ENCODE data around the gene HM13.

Gene HM13

DNA sequence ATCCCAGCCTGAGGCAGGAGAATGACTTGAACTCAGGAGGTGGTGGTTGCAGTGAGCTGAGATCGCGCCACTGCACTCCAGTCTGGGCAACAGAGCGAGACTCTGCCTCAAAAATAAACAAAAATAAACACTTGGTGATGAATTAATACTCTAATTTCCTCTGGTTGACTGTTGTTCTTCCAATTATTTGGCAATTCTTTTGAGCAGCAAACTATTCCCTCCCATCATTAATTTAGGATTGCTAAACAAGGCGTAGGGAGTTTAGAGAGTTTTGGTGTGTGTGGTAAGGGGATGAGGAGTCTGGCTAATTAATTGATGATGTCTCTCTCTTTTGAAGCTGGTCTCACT lies 88.2 kb downstream of the HM13 start:
- TF ChIP-seq EZH2phosphoT487 (IDR thresholded peaks at IDR 0.05; ENCODE audit: borderline replicate concordance) (no peak), CTCF (conservative IDR thresholded peaks at IDR 0.05; ENCODE audit: low read length) (no peak)
- no peak overlapping the region for H3K4me2 ChIP-seq (ENCODE audit: low read depth, low read length, poor library complexity, severe bottlenecking)
- no peaks in the 10 kb centered on the region for H3K9me3 ChIP-seq (ENCODE audit: insufficient read depth, low read depth, low read length)
- no peaks in the 10 kb centered on the region for H3K9me2 ChIP-seq (replicated peaks; ENCODE audit: low read depth, low read length)
- H2AFZ ChIP-seq (ENCODE audit: low read length): no peak overlapping the region
- peaks cover 23% of the 10 kb centered on the region for H3K27me3 ChIP-seq (ENCODE audit: insufficient read depth, low read length, poor library complexity, severe bottlenecking)
- H3K4me3 ChIP-seq (ENCODE audit: low read length, poor library complexity, severe bottlenecking): no peak overlapping the region
- no peaks in the 10 kb centered on the region for H3K36me3 ChIP-seq (ENCODE audit: insufficient read depth, low read length)
- H4K20me1 ChIP-seq (ENCODE audit: insufficient read depth, low read length, poor library complexity, severe bottlenecking): no peaks in the 10 kb centered on the region
- no peaks in the 10 kb centered on the region for H3F3A ChIP-seq (ENCODE audit: low read depth)
- H3K79me2 ChIP-seq (ENCODE audit: insufficient read depth, low read length): no peaks in the 10 kb centered on the region
- peaks cover 23% of the 10 kb centered on the region for H3K4me1 ChIP-seq (ENCODE audit: insufficient read depth, low read length, poor library complexity, severe bottlenecking)
- no peak overlapping the region for H3K9ac ChIP-seq (ENCODE audit: low read depth, low read length, poor library complexity, severe bottlenecking)

- H3F3A ChIP-seq (ENCODE audit: low read depth): no peaks in the 10 kb centered on the region
- no peaks in the 10 kb centered on the region for H3K36me3 ChIP-seq (ENCODE audit: insufficient read depth, low read length)
- no peak overlapping the region for H3K4me3 ChIP-seq (ENCODE audit: low read length, poor library complexity, severe bottlenecking)
- no peaks in the 10 kb centered on the region for H3K9me2 ChIP-seq (replicated peaks; ENCODE audit: low read depth, low read length)
- TF ChIP-seq EZH2phosphoT487 (IDR thresholded peaks at IDR 0.05; ENCODE audit: borderline replicate concordance) (no peak), CTCF (conservative IDR thresholded peaks at IDR 0.05; ENCODE audit: low read length) (no peak)
- H4K20me1 ChIP-seq (ENCODE audit: insufficient read depth, low read length, poor library complexity, severe bottlenecking): no peaks in the 10 kb centered on the region
- H3K4me1 ChIP-seq (ENCODE audit: insufficient read depth, low read length, poor library complexity, severe bottlenecking): peaks cover 23% of the 10 kb centered on the region
- H3K9me3 ChIP-seq (ENCODE audit: insufficient read depth, low read depth, low read length): no peaks in the 10 kb centered on the region
- no peak overlapping the region for H3K9ac ChIP-seq (ENCODE audit: low read depth, low read length, poor library complexity, severe bottlenecking)
- H3K79me2 ChIP-seq (ENCODE audit: insufficient read depth, low read length): no peaks in the 10 kb centered on the region
- H2AFZ ChIP-seq (ENCODE audit: low read length): no peak overlapping the region
- H3K4me2 ChIP-seq (ENCODE audit: low read depth, low read length, poor library complexity, severe bottlenecking): no peak overlapping the region
- H3K27me3 ChIP-seq (ENCODE audit: insufficient read depth, low read length, poor library complexity, severe bottlenecking): peaks cover 23% of the 10 kb centered on the region
Observed at GRCh38 chr20:31602779-31603441, 88.7 kb downstream of the HM13 start.

DNA sequence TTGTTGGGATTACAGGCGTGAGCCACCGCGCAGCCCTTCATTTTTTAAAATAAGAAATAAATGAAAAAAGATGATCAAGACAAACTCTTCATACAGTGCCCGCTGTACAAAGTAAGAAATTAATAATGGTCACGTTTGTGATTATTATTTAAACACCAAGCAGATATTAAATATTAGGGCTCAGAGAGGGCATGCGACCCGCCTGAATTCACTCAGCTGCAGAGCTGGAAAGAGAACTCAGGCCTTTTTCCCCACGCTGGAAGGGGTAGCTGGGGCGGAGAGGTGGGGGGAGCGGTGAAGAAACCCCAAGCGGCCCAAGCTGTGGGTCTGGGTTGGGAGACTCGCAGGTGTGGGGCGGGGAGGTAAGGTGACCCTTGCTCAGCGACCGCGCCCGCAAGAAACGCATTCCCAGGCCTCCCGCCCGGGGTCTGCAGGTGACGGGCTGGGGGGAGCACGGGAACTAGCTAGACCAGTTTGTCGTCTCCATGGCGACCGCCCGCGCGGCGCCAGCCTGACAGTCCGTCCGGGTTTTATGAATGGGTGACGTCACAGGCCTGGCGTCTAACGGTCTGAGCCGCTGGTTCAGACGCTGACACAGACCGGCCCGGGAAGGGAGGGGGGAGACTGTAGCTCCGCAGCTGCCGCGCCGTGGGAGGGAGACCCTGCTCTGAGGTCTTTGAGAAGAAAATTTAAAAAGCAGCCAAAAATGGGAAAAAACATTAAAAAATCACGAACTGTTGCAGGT lies 89.8 kb downstream of the HM13 start:
- H3K4me1 ChIP-seq (ENCODE audit: insufficient read depth, low read length, poor library complexity, severe bottlenecking): peaks cover 23% of the 10 kb centered on the region
- peak overlapping the region; percentile 81 for H3K4me3 ChIP-seq (ENCODE audit: low read length, poor library complexity, severe bottlenecking)
- H4K20me1 ChIP-seq (ENCODE audit: insufficient read depth, low read length, poor library complexity, severe bottlenecking): no peaks in the 10 kb centered on the region
- no peaks in the 10 kb centered on the region for H3K79me2 ChIP-seq (ENCODE audit: insufficient read depth, low read length)
- peak overlapping the region; percentile 96 for H3K4me2 ChIP-seq (ENCODE audit: low read depth, low read length, poor library complexity, severe bottlenecking)
- peaks cover 23% of the 10 kb centered on the region for H3K27me3 ChIP-seq (ENCODE audit: insufficient read depth, low read length, poor library complexity, severe bottlenecking)
- no peak overlapping the region for H3K9ac ChIP-seq (ENCODE audit: low read depth, low read length, poor library complexity, severe bottlenecking)
- H3K36me3 ChIP-seq (ENCODE audit: insufficient read depth, low read length): no peaks in the 10 kb centered on the region
- H3K9me2 ChIP-seq (replicated peaks; ENCODE audit: low read depth, low read length): no peaks in the 10 kb centered on the region
- TF ChIP-seq CTCF (conservative IDR thresholded peaks at IDR 0.05; ENCODE audit: low read length) (no peak), EZH2phosphoT487 (IDR thresholded peaks at IDR 0.05; ENCODE audit: borderline replicate concordance) (no peak)
- H3K9me3 ChIP-seq (ENCODE audit: insufficient read depth, low read depth, low read length): no peaks in the 10 kb centered on the region
- H2AFZ ChIP-seq (ENCODE audit: low read length): peak overlapping the region; percentile 99
- no peaks in the 10 kb centered on the region for H3F3A ChIP-seq (ENCODE audit: low read depth)

Data from Loucy (cell line).